Left hindlimb (tissue), 1 donor: ENCODE data around the gene GALR2.
"Not testable (repeated sequence)": the region's sequence is repeated elsewhere in the genome, so short reads cannot be mapped to it uniquely, and the experiment has no call there.

Experiments
- DNase-seq: peaks from one replicate; pipeline ENCODE4 v3.0.0-alpha.2; 2018

The GALR2 gene, protein sequence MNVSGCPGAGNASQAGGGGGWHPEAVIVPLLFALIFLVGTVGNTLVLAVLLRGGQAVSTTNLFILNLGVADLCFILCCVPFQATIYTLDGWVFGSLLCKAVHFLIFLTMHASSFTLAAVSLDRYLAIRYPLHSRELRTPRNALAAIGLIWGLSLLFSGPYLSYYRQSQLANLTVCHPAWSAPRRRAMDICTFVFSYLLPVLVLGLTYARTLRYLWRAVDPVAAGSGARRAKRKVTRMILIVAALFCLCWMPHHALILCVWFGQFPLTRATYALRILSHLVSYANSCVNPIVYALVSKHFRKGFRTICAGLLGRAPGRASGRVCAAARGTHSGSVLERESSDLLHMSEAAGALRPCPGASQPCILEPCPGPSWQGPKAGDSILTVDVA

DNA sequence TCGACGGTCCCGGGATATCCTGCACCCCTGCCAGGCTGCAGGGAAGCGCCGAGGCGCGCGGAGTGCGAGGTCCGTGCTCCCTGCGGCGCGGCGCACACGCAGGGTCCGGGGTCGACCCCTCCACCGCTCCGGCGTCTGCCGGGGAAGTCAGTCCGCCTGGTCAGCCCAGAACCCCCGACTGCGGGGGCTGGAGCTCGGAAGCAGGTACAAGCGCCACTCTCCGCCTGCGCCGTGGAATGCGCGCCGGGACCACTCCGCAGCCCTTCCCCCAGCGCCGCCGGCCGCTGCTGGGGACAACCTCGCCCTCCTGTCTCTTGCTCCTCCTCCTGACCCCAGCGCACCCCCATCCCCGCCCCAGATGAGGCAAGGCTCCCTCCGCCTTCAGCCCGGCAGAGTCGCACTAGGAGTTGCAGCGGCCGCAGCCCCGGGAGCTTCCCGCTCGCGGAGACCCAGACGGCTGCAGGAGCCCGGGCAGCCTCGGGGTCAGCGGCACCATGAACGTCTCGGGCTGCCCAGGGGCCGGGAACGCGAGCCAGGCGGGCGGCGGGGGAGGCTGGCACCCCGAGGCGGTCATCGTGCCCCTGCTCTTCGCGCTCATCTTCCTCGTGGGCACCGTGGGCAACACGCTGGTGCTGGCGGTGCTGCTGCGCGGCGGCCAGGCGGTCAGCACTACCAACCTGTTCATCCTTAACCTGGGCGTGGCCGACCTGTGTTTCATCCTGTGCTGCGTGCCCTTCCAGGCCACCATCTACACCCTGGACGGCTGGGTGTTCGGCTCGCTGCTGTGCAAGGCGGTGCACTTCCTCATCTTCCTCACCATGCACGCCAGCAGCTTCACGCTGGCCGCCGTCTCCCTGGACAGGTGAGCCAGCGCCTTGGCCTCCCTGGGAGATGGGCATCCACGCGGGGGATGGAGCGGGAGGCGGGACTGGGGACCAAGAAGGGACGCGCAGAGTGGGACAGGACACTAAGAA is at the start of gene GALR2:
Gene GALR2 (plus strand): TSS at position 392 of the 974 bp plus-strand sequence. CDS start 103 bp downstream, at position 495.
- DNase-seq = no peak

DNA sequence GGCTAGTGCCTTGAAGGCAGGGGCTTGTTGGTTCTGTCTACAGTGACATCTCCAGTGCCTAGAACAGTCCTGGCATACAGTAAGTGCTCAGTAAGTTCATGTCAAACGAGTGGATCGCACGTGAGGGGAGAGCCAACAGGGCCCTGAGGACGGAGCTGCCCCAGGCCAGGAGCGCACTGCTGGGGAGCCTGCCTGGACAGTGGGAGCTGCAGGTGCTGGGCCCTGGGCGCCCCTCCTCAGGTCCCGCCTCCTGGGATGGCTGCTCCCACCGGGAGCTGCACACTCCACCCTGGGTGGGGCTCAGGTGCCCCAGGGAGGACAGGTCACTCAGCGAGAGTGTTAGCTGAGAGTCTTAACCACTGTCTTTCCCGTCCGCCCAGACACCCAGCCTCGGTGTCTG is 49.3 kb upstream of the GALR2 start:
- no peak for DNase-seq

DNA sequence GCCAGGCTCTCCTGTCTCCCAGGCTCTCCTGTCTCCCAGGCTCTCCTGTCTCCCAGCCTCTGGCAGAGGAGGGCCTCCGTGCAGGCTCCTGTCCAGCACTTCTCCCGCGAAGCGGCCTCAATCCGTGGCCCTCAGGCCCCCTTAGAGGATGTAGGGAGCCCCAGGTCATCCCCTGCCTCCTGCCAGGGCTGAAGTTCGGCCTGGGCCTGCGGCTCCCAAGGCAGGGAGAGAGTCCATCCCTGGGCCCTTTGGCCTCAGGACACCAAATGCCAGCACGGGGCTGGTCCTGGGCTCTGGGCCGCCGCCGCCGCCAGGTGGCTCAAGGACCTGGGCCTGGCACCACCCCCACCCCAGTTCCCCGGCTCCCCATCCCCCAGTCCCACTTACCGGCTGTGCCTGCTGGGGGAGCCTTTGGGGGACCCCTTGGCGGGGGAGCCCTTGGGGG is 47.8 kb upstream of the GALR2 start:
- DNase-seq = no peak

DNA sequence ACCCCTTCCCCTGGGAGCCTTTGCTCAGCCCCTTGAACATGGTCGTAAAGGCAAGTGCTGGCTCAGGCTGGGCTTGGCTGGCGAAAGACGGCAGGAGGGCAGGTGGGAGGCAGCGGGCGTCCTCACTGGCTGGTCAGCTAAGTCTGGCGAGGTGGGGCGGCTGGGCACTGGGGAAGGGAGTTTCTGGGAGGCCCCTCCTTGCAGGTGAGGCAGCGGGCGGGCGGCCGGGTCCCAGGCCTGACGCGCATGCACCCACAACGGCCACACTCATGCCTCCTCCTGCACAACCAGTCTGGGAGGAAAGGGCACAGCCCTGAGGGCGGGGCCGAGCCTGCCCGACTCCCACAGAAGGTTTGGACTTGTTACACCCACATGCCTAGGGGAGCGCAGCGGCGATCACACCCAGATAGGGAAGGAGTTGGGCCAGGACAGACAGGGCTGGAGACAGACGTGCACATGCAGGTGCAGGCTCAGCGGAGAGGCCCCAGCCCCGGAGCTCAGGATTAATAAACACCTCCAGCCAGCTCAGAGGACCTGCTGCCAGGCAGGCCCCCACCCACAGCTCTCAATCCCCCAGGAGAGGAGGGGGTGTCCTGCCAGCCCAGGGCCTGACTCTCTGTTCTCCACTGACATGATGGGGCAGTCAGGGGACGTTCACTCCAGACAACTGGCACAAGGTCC is 47.3 kb upstream of the GALR2 start, which contains the start of gene EVPL:
Gene EVPL (minus strand): TSS at position 148 of the 681 bp plus-strand sequence. CDS start 108 bp downstream, at position 40.
- no peak for DNase-seq

DNA sequence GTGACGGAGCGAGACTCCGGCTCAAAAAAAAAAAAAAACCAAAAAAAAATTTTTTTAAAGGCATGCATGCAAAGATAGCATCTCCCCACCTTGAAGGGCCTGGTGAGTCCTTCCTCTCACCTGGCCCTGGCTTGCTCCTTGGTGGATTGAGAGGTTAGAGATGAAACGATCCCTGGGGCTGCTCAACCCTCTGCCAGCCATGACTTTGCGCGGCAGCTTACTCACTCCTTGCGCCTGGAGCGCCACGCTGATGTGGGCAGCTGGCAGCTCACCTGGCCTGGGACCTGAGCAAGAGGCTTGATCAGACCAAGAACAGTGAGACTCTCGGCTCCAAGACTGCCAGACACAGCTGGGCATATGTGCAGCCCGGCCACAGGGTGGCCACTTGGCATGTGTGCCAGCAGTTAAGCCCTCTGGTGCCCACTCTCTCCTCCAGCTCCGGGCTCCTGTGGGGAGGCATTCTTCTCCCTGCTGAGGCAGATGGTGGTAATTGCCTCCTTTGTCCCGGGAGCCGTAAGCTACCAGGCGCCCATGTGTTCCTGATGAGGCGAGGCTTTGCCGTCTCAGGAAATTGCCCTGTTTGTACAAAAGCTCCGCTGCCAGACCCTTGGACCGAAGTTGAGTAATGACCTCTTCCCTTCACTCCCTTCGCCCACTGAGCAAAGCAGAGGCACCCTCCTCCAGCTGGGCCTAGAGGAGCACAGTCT is 42.4 kb upstream of the GALR2 start:
- no peak for DNase-seq

DNA sequence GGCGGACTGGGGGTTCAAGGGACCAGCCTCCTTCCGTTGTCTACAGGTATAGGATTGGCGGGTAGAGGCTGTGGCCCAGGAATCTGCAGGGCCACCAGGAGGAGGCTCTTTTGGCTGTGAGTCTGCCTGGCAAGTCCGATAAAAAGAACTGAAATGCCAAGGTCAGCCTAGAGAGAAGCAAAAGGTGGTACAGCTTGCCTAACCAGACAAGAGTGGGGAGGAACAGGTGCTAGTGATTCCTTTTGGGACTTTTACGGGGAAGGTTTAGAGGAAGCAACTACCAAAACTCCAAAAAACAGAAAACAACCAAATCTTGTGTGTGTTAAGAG is 41.8 kb upstream of the GALR2 start:
- no peak for DNase-seq

DNA sequence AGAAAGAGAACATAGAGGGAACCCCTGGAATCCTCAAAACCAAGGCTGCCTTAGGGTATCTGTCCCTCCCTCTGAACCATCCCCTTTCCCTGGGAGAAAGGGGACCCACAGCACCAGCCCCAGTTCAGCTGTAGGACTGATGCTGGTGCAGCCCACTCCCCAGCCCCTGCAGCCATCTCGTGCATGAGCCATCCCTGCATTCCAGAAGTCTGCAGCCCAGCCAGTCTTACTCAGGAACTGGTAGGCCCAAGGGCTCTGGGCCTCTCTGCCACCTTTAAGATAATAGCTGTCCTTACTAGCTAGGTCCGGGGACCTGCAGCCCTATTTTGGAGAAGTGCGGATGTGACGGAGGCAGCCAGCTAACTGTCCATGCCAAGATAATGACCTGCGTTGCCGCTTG is 41.4 kb upstream of the GALR2 start:
- DNase-seq = no peak

DNA sequence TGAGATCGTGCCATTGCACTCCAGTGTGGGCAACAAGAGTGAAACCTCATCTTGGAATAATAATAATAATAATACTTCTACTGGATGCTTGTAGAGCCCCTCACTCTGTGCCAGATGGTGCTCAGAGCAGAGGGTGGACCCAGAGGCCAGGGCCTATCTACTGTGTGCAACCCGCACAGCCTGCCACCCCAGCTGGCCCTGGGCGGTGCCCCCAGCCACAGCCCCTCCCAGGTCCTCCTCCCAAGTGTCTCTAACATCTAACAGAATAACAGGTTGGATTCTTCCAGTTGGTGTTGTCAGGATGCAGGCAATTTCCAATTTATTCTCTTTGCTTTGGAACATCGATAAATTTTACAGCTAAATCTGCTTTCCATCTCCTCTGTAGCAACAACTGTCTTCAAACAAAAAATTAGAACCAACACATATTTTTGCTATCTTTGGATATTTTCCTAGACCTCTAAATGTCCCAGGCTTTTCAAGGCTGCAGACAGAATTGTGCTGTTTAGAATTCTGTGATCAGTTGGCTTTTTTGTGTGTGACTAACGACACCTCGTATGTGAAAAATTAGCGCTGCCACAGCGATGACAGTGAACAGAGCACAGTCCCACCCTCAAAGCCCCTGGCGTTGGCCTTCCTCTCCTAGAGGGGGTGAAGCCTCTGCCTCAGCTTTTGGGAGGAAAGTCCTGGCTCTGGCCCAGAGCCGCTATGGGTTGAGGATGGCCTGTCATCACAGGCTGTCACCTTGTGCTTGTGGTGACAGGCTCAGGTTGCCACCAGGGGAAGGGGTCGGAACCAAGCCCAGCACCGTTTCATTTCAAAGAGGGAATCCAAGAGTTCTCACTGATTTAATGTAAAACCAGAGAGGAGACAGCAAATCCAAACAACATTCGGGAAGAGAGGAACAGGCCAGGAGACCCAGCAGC is 39.9 kb upstream of the GALR2 start:
- no peak for DNase-seq

DNA sequence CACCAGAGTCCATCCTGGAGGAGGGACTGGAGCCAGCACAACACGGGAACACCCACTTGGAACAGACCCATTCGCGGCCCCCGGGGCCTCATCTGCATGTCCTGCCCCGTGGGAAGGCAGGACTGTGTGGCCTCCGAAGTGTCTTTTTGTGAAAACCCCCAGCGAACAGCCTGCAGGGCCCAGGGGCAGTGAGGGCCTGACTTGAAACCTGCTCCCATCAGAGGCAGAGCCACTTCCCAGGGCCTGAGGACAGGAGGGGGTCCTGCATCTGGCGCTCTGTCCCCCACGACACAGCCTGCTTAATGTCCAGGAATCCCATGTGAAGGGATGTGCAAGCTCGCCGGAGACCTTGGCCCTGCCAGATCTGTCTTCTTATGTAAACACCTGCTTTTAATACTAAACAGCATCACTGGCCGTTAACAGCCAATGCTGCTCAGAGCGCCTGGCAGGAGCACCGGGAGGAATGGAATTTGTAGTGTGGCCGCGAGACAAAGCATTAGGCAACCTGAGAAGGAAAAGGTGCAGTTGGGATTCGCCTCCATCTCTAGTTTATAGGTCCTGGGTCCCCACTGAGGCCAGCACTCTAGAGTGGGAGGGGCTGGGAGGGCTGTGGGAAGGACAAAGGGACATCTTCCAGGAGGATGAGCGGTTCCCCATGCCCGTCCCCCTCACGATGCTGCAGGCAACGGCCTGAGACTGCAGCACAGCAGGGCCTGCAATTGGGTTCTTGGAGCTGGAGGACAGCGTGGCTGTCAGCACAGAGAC is 37.9 kb upstream of the GALR2 start:
- DNase-seq = no peak

DNA sequence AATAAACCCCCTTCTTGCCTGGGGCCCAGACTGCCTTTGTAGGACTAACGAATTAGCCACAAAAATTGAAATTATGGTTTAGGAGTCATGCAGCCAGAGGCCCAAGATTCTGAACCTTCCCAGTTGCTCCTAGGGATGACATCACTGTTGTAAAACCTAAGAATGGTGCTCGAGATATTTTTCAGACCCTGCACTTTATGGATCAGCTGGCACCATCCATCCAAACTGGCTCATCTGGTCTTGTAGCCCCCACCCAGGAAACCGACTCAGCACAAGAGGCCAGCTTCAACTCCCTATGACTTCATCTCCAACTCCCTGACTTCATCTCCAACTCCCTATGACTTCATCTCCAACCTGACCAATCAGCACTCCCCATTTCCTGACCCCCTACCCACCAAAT is 36.5 kb upstream of the GALR2 start:
- no peak for DNase-seq

DNA sequence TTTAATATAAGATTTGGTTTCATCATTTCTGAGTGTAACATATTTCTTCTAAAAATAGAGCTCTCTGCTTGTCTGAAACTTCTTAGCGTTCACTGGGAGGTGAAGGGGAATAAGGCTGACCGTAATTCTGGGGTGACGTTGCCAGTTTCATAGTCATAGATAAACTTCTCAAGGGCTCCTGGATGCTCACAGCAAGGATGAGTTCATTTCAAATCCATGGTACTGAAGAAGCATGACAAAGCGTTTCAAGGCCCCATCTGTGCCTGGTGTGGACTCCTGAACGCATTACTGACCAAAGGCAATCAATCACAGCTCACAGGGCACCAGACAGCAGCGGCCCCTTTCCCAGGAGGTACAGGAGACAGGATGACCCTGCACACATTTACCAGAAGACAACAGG is 35.5 kb upstream of the GALR2 start:
- no peak for DNase-seq

DNA sequence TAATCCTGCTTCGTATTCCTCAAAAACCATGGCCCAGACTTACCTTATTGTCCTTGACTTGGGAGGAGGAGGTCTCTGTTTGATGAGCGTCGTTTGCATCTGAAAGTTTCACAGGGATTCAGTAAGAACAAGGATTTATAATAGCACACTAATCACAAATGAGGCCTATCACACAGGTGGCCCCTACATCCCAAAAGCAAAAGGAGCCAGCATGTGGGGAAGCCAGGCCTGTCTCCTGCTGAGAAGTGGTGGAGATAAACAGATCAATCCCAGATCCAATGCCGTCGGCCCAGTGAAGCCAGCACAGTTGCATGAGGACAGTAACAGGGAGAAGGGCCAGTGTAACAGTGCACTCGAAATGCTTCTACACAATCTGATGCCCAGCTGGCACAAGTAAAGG is 34.2 kb upstream of the GALR2 start:
- no peak for DNase-seq

DNA sequence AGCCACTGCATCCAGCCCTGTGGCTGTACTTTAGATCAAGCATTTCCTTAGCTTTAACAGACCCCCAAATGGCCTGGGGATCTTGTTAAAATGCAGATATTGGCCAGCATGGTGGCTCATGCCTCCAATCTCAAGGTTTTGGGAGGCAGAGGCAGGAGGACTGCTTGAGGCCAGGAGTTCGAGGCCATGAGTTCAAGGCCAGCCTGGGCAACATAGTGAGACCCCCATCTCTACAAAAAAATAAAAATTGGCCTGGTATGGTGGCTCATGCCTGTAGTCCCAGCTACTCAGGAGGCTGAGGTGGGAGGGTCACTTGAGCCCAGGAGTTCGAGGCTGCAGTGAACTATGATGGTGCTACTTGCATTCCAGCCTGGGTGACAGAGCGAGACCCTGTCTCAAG is 31.7 kb upstream of the GALR2 start:
- DNase-seq = not testable (repeated sequence)

DNA sequence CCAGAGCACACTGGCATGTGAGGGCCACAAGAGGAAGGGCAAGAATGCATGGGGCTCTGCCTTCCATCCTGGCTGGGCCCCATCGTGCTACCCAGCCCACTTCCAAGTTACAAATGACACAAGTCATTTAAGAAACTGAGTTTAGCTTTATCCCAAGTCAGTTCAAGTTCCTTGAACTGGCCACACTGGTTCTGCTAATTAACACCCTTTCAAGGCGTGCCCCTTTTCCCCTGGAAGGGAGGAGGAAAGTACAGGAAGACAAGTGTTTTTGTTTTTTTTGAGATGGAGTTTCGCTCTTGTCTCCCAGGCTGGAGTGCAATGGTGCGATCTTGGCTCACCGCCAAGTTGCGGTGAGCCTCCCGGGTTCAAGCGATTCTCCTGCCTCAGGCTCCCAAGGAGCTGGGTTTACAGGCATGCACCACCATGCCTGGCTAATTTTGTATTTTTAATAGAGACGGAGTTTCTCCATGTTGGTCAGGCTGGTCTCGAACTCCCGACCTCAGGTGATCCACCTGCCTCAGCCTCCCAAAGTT is 30.0 kb upstream of the GALR2 start:
- DNase-seq = not testable (repeated sequence)

DNA sequence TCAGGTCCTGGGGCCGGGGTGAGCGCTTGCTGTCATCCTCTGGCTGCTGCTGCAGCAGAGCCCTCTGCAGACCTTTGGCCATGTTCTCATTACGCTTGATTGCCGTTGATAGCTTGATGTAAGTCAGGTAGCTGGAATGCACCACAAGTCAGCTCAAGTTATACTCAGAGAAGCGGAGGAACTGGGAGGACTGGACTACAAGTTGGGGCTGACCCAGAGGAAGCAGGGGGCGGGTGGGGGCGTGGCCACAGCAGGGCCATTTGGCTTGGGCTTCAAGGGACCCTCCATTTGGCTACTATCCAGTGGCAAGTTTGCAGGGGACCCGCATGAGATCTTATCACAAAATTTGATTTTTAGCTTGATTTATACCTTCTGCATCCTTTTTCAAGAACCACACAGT is 28.5 kb upstream of the GALR2 start:
- no peak for DNase-seq

DNA sequence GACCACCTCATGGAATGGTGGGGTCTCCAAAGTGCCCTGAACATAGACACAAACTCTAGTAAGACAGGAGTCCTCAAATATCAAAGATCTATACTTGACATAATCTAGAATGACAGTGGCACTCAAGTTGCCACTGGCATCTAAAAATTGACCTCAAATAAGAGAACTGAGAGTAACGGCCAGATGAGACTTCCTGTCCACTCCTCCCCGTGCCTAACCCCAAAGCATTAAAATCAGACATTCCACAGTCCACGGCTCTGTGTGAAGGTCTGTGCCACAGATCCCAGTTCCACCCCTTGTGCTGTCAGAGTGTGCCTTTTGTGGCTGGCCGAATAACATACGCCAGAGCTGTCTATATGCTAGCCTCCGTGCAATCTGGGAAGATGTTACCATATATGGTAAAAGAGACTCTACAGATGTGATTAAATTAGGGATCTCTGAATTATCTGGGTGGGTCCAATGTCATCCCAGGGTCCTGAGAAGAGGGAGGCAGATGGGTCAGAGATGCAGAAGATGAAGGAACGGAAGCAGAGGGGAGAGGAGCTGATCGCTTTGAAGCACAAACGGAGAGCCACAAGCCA is 26.5 kb upstream of the GALR2 start:
- no peak for DNase-seq

DNA sequence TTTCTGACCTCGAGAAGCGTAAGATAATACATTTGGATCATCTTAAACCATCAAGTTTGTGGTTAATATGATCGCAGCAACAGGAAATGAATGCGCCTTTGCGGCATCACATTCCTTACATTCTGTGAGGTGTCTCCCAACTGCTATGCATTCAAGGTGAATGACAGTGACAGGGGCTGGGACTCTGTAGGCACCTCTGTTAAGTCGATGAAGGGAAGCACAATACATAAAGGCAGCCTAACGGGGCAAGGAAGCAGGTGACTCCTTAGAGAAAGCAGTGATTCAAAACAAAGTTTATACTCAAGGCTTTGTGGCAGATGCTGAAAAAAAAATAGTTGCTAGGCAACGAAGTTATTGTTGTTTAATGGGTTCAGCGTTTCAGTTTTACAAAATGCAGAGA is 25.9 kb upstream of the GALR2 start:
- DNase-seq = no peak

DNA sequence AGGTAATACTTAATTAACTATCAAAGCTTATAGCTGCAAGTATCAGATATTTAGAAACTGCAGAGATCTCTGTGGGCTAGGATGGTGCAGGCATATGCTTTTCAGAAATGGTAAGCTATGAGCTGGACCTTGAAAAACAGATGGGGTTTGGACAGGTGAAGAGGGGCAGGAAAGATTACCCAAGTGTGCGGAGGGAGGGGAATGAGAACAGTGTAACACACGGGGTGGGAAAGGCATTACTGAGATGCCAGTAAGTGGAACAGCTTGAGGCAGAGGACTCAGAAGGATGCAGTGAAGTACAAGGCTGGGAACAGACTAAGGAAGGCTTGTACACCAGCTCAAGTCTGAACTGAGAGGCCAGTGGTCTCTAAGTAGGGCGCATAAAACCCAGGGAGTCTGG is 25.3 kb upstream of the GALR2 start:
- no peak for DNase-seq

DNA sequence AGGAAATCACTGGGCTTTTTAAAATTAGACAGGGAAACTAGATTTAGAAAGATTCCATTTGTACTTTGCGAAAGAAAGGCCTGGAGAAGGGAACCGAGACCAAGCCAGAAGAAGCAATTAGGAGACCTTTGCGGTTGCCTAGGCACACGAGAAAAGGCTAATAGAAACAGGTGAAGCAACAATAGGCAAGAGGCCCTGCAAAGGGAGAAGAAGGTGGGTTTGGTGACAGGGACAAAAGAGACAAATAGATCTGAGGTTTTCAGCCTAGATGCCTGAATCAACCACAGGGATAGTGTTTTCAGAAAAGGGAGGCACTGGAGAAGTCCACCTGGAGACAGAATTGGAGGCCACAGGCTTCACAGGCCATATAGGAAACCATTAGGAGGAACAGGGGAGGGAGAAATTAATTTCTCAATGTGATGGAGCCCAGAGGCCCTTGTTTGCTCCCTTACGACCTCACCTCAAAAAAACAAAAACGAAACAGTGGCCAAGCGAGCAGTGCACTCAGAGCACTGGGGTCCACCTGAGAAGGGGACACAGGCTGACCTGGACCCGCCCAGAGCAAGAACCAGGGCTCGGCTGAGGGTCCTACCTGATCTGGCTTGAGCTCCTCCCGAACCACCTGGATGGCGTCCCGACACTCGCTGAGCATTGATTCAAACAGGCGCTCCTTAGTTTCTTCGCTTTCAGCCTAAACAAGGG is 24.6 kb upstream of the GALR2 start:
- no peak for DNase-seq
